Omental fat pad (tissue), 4 donors: ENCODE results near the gene NSA2. TPM values are rescaled to one million over a fixed set of nuclear protein-coding genes. Genes with fewer than 3 reads are reported as not detected.
"Not testable (repeated sequence)": the region's sequence is repeated elsewhere in the genome, so short reads cannot be mapped to it uniquely, and the experiment has no call there.

Experiments used
- ATAC-seq: fragments of 150-250 bp; one replicate; pipeline ENCODE4 v1.9.1; 2016; ENCODE audit warnings: mild to moderate bottlenecking, moderate library complexity; ENCODE audit not compliant: low FRiP score
- DNase-seq: peaks from one replicate; pipeline ENCODE4 v3.0.0-alpha.2; 2019; ENCODE audit warnings: low spot score
- CTCF ChIP-seq, 3 donors: fragments of 450-650 bp; IDR thresholded peaks; one replicate each; pipeline ENCODE4 v1.5.1; 2016 to 2017; ENCODE audit warnings: antibody characterized with exemption in 3 of 3, mild to moderate bottlenecking in 3 of 3, moderate library complexity in 2 of 3
- total RNA-seq, 4 donors: library from RNA; depleted of rRNA; stranded (reverse); fragments of >200 nt; gene quantifications; one replicate each; pipeline ENCODE4 v1.1.0, GENCODE V29; 2016

The NSA2 gene
- total RNA-seq = 100 to 1,000 TPM in 2 of 4 donors, 10 to 100 TPM in 2; 86.1 to 115 (median 101) TPM

- TF ChIP-seq CTCF (IDR thresholded peaks at IDR 0.05) = no peak
- DNase-seq (peak; percentile 63), ATAC-seq (peak; percentile 97)
Measured at GRCh38 chr5:74766849-74767578, at the start of gene NSA2, which contains the start of gene GFM2. Gene NSA2, plus strand, starts transcription at chr5:74767249. Its CDS starts 112 bp downstream, at chr5:74767361. Gene GFM2, minus strand, starts transcription at chr5:74767117. Its CDS starts 3,375 bp downstream, at chr5:74763742.

DNA sequence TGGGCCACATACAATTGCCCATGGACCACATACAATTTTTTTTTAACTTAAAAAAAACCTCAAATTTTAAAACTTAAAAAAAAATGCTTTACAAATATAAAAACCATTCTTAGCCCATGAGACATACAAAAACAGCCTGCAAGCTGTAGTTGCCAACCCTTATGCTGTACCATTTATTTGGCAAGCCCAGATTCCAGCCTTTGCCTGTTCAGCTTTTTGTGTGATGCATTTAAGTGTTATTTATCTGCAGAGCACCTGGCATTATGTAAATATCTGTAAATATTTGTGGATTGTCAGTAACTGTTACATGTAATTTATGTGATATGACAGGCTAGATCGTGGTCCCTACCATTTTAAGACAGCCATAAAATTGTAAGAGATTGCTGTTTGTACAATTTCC, 49.5 kb upstream of the NSA2 start:
- DNase-seq (no peak), ATAC-seq (no peak)
- TF ChIP-seq CTCF (IDR thresholded peaks at IDR 0.05) = no peak

- no peak for ATAC-seq
- TF ChIP-seq CTCF (IDR thresholded peaks at IDR 0.05) = no peak
- DNase-seq = no peak
Measured at GRCh38 chr5:74722271-74722670, 44.8 kb upstream of the NSA2 start.

DNA sequence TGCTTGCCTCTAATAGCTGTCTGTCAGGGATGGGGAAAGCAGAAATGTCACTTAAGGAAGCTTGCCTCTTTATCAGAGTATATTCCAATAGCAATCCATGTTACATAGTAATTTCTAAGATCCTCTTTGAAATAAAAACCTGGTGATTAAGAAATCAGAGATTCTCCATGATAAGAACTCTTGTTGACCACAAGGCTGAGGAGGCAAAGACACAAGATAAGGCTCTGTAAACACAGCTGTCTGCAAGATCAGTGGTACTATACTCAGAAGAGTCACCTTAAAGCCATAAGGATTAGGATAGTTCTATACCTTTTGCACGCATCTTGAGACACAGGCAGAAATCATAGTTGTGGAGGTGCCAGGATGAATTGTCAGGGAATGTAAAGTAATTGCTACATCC, 41.7 kb upstream of the NSA2 start:
- no peak for ATAC-seq
- no peak for DNase-seq
- TF ChIP-seq CTCF (IDR thresholded peaks at IDR 0.05) = no peak

- no peak for ATAC-seq
- TF ChIP-seq CTCF (IDR thresholded peaks at IDR 0.05) = no peak
Measured at GRCh38 chr5:74736759-74737158, 30.3 kb upstream of the NSA2 start.

GRCh38 chr5:74738406-74738805, 28.6 kb upstream of the NSA2 start:
- ATAC-seq = no peak
- DNase-seq = no peak
- no peak for TF ChIP-seq CTCF (IDR thresholded peaks at IDR 0.05)

More at GRCh38 chr5:74736759-74737158, 30.3 kb upstream of the NSA2 start:
- DNase-seq = no peak

- DNase-seq, ATAC-seq: not testable (repeated sequence)
Measured at GRCh38 chr5:74748742-74749141, 18.3 kb upstream of the NSA2 start.
